GM18517 (cell line): ENCODE results near the gene MS4A10.

Source experiments
- ATAC-seq: cut with Tn5 transposase; IDR thresholded peaks from one replicate; pipeline ENCODE4 v1.9.1; 2021; ENCODE audit warnings: mild to moderate bottlenecking, moderate library complexity; ENCODE audit not compliant: unreplicated experiment

Gene MS4A10

GRCh38 chr11:60847896-60848295, 62.8 kb downstream of the MS4A10 start:
- ATAC-seq, result no peak

GRCh38 chr11:60848714-60849151, 63.6 kb downstream of the MS4A10 start:
- ATAC-seq, result no peak

DNA sequence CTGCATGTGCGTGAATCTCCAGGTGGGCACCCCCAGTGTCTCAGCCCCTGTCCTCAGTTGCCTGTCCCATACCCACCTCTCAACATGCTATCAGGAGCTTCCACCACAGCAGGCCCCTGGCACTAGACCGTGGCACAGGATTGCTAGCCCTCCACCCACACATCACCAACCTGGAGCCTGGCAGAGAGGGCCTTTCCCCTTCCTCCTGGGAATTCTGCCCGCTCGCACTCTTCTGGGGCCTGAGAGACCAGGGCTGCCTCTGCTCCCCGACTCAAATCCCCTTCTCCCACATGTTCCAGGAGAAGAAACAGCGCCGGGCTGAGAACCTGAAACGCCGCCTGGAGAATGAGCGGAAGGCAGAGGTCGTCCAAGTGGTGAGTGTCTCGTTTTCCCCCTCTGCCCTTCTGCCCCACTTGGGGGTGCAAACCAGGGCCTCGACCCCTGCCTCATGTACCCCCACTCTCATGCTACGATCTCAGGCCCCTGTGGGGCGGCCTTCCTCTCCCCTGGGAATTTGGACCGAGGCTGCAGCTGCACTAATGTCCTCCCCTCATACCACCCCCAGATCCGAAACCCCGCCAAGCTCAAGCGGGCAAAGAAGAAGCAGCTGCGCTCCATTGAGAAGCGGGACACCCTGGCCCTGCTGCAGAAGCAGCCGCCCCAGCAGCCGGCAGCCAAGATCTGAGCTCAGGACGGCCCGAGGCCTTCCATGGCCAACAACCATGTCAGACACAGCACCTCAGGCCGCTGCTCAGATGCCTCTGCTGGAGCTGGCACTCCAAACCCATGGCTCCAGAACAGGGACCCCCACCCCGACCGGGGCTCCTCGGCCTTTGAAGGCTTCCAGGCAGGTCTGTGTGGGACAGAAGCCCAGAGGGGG, 64.7 kb downstream of the MS4A10 start:
- no peak for ATAC-seq
